LNCAP (cell line): ENCODE data around the gene NEDD4L.

Source experiments
- TF ChIP-seq, protein P1 (sequence below): fragments of 450-650 bp; IDR thresholded peaks from 2 replicates; pipeline ENCODE4 v1.5.1; 2017; ENCODE audit warnings: mild to moderate bottlenecking

Gene NEDD4L

DNA sequence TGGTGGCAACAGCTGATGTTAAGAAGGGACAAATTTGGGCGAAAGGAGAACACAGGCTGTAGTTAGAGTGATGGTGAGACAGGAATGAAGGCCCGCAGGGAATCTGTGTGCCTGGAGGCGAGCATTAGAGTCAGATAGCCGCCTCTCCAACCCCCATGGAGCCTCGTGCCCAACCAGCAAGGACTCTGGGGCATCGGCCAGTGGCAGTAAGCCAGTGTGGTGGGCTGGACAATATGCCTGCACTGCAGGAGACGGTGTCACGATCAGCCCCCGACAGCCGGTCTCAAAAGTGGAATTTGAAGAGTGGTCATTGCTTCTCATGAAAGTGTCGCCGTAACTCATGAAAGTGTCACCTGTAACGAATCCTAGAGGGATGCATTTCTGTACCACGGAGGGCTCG, 335.4 kb downstream of the NEDD4L start:
- TF ChIP-seq, protein P1, sequence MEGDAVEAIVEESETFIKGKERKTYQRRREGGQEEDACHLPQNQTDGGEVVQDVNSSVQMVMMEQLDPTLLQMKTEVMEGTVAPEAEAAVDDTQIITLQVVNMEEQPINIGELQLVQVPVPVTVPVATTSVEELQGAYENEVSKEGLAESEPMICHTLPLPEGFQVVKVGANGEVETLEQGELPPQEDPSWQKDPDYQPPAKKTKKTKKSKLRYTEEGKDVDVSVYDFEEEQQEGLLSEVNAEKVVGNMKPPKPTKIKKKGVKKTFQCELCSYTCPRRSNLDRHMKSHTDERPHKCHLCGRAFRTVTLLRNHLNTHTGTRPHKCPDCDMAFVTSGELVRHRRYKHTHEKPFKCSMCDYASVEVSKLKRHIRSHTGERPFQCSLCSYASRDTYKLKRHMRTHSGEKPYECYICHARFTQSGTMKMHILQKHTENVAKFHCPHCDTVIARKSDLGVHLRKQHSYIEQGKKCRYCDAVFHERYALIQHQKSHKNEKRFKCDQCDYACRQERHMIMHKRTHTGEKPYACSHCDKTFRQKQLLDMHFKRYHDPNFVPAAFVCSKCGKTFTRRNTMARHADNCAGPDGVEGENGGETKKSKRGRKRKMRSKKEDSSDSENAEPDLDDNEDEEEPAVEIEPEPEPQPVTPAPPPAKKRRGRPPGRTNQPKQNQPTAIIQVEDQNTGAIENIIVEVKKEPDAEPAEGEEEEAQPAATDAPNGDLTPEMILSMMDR = no peak

DNA sequence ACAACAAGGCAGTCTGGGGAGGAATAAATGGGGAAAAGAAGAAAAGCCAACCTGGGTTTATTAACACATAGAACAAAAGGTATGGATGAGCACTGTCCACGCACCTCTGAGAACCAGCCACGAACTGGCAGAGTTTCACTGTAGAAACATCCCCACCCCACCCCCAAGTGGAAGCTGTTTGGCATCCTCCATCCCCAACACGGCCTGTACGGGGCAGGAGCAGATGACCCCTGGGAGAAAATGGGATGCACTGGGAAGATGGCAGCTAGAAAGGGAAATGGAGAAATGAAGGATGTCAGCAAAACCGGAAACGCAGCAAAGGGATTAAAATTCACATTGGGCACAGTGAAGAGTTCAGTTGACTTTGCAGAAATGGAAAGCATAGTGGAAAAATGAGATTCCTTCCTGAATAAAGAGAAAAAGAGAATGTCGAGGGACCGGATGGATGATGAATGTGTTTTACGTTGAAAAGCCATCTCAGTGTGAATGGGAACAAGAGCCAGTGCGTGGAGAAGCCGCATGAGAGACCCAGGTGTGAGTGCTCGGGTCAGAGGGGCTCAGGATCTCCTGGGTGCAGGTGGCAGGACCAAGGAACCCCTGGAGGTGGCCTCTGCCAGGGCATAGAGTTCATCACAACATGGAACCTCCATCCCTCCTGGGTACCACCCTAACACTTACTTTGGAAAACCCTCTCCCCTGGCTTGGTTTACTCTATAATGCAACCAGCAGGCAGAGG, 337.8 kb downstream of the NEDD4L start:
- TF ChIP-seq, protein P1 = no peak

DNA sequence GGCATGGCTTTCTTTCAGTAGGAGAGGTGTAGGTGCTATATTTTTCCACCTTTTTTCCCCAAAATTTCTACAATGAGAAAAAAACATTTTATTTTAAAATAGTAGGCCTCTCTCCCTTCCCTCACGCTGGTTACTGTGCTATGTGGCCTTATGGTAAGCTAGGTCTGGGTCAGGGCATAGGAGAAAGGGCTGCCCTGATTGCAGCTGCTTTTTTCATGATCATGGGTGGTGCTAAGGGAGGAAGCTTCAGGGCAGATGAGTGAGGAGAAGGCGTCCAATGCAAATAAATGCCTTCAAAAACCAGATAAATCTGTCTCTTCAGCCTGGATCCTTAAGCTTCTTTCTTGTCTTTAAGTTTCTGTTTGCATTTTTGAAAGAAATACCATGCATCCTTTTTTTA, 338.4 kb downstream of the NEDD4L start:
- TF ChIP-seq, protein P1 = no peak

DNA sequence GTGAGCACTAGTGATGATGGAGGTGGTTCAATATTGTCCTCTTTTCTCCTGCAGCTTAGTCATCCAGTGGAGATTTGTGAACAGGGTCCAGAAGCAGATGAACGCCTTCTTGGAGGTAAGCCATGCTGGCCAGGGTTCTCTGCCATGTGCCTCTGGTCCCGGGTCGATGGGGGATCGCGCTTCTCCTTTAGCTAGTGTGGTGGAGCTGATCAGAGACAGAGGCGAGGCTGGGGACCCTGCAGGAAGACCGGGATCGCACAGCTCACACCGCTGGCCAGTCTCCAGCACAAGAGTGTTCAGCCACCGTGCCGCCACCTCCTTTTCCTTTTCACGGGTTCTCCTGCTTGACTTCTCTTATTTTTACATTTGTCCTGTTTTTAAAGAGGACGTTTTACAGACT, 341.4 kb downstream of the NEDD4L start:
- TF ChIP-seq, protein P1 = no peak

DNA sequence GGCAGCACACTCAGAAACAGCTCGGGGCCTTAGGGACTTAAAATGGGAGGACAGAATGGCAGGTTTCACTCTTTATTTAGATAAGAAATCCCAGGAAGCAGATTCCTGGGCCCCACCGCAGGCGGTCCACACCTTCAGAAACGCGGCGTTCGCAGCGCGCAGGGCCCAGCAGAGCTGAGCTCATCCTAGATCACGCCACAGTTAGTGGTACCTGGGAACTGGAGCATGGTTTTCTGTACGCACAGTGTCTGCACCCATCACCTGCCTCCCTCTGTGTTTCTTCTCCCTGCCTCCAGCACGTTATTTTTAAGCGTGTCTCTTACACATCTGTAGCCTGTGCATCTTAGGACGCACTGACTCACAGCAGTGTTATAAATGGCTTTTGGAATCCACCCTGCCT, 342.8 kb downstream of the NEDD4L start:
- TF ChIP-seq, protein P1 = no peak

DNA sequence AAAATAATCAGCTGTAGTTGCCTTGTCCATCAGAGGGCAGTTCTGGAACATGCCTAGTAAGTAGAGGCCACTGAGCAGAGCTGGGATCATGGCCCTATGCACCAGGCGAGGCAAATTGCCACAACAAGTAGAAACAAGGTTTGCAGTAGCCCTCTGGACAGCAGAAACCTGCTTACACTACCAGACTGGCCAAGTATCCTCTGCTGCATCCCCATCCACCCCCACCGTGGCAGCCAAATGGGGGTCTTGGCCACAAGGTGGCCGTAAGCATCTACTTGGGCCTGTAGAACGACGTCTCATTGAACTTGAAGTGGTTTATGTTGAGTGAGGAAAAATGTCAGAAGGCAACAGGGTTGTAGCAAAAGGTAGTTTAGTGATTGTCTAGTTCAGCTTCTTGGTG, 343.7 kb downstream of the NEDD4L start:
- TF ChIP-seq, protein P1 = no peak

DNA sequence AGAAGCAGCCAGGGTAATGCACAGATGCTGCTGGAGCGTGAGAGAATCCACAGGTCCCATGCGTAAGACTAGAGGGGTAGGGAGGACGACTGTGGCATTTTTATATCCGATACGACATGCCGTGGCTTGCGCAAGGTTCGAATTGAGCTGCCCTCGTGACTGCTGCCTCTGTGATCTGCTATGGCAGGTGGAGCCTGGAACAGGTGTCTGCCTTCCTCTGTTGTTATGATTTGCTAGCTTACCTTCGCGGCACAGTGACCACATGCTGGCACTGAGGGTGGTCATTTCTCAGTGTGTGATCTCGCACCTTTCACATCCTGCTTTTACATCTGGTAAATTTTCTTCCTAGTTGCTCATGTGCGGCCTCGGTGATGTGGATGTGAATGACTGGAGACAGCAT, 344.7 kb downstream of the NEDD4L start:
- TF ChIP-seq, protein P1 = no peak

DNA sequence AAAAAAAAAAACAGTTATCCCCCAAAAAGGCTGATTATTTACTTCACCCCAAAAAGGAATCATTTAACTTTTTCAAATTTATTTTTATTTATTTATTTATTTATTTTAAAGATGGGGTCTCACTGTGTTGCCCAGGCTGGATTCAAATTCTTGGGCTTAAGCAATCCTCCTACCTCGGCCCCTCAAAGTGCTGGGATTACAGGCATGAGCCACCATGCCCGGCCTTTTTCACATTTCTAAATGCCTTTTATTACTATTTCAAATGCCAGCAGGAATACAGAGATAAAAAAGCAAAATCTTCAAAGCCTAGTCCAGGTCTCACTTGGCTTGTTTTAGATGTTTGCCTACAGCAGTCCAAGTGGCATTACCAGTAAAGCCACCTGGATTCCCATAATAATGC, 345.7 kb downstream of the NEDD4L start:
- TF ChIP-seq, protein P1 = no peak
